Left renal cortex interstitium (tissue), 4 donors: ENCODE results near the gene CGB8. TPM values are rescaled to one million over a fixed set of nuclear protein-coding genes. Genes with fewer than 3 reads are reported as not detected.
"Not testable (repeated sequence)": the region's sequence is repeated elsewhere in the genome, so short reads cannot be mapped to it uniquely, and the experiment has no call there.

Experiments
- DNase-seq, 4 donors: peaks; one replicate each; pipeline ENCODE4 v3.0.0-alpha.2; 2013; ENCODE audit warnings: low read depth in 4 of 4, low spot score in 2 of 4, missing footprints in 1 of 4
- polyA plus RNA-seq, 4 donors: library from polyadenylated mRNA; unstranded; fragments of 120-200 nt; gene quantifications; one replicate each; pipeline ENCODE4 v1.2.1, GENCODE V29; 2013; ENCODE audit not compliant: insufficient read length in 4 of 4

CGB8 gene
- polyA plus RNA-seq, 4 donors, result 0.32 TPM; not detected in 3

- DNase-seq, result not testable (repeated sequence)
These were observed 12.1 kb downstream of the CGB8 start, which contains the start of gene CGB1 for GRCh38 chr19:49036815-49037214. TSS of gene CGB1 (minus strand) at chr19:49036895. CDS start at chr19:49036711, 184 bp downstream.

GRCh38 chr19:49031642-49032301, 17.1 kb downstream of the CGB8 start, which contains the start of gene CGB2:
TSS of gene CGB2 (plus strand) at chr19:49031890. CDS start at chr19:49032096, 206 bp downstream.
- not testable (repeated sequence) for DNase-seq

DNA sequence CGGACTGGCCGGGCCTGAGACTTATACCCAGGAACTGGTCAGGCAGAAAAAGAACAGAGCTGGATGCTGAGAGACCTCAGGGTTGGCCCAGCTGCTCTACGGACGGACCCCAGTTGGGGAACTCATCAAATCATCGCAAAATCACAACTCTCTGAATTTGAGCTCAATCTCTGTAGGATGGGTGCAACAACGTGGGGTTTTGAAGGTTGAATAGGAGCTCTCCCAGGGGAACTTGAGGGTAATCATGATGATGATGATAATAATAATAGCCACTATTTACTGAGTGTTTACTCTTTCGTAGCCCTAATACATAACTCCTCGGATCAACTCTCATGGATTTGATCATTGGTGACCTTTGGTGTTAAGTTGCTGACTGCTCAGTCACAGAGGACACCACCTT, 18.6 kb downstream of the CGB8 start:
- not testable (repeated sequence) for DNase-seq

DNA sequence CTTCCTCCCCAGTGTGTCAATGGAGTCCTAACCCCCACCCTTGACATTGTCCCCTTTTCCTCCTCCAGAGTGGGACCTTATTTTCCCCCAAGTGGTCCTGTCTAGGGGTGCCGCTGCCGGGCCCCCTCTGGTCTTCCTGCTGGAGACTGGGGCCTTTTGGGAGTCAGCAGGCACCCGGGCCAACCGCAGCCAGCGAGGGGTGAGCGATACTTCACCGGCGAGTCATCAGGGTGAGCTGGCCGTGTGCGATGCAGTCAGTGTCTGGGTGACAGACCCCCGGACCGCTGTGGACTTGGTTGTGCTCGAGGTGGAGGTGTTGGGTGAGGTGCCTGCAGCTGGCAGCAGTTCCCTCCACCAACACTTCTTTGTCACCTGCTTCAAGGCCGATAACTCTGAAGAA, 19.2 kb downstream of the CGB8 start:
- DNase-seq, result not testable (repeated sequence)

DNA sequence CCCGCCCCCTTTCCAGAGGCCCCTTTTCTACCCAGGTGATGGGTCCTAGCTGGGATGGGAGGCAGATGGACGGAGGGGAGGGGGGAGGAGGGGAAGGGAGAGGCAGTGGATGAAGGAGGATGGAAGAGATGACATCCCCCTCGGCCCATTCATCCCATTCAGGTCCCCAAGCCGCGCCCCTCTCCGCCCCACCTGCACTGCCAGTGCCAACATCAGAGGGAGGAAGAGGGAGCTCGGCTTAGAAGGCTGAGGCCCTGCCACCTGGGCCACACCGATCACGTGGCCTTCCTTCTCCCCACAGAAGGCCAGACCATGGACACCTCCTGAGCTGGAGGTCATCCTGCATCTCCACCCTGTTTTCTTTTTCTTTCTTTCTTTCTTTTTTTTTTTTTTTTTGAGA, 20.2 kb downstream of the CGB8 start:
- not testable (repeated sequence) for DNase-seq

DNA sequence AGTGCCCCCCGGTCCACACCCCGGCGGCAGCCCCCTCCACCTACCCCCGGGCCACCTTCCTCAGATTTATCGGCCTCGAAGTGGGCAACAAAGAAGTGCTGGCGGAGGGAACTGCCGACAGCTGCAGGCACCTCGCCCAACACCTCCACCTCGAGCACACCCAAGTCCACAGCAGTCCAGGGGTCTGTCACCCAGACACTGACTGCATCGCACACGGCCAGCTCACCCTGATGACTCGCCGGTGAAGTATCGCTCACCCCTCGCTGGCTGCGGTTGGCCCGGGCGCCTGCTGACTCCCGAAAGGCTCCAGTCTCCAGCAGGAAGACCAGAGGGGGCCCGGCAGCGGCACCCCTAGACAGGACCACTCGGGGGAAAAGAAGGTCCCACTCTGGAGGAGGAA, 23.3 kb downstream of the CGB8 start:
- not testable (repeated sequence) for DNase-seq

- DNase-seq, result not testable (repeated sequence)
These were observed 23.8 kb downstream of the CGB8 start for GRCh38 chr19:49025088-49025487.

GRCh38 chr19:49024233-49024632, 24.7 kb downstream of the CGB8 start, which contains the start of gene CGB3:
TSS of gene CGB3 (minus strand) at chr19:49024333. CDS start at chr19:49023971, 362 bp downstream.
- DNase-seq, result not testable (repeated sequence)

DNA sequence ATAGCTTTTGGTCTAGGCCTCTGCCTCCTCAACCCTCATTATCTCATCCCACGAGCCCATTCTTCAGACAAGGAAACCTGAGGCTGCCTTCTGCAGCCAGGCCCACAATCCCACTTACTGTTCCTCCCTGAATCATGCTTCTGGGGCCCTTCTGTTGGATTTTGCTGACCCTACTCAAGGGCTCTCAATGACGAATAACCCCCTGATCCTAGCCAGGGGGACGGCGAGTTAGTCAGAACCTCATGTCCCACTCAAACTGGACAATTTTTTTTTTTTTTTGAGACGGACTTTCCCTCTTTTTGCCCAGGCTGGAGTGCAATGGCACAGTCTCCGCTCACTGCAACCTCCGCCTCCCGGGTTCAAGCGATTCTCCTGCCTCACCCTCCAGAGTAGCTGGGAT, 26.8 kb downstream of the CGB8 start:
- DNase-seq, result no peak

- no peak for DNase-seq
These were observed 27.7 kb downstream of the CGB8 start for GRCh38 chr19:49020931-49021895.

DNA sequence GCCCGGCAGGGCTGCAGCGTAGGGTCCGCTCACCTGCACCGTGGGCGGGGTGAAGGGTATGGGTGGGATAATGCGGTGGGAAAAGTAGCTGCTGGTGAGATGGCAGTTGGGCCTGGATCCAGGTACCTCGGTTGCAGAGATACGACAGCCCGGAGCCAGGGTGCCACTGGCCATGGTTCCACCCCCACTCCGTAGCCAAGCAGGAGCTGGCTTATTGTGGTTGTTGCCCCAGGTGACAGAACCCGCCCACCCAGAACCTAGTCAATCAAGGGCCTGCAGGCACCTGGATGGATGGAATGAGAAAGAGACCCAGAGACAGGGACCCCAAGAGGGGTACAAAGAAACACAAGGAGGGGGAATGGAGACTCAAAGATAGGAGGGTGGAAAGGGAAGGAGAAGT, 28.6 kb downstream of the CGB8 start:
- no peak for DNase-seq

GRCh38 chr19:49019242-49019932, 29.5 kb downstream of the CGB8 start:
- DNase-seq, result no peak

DNA sequence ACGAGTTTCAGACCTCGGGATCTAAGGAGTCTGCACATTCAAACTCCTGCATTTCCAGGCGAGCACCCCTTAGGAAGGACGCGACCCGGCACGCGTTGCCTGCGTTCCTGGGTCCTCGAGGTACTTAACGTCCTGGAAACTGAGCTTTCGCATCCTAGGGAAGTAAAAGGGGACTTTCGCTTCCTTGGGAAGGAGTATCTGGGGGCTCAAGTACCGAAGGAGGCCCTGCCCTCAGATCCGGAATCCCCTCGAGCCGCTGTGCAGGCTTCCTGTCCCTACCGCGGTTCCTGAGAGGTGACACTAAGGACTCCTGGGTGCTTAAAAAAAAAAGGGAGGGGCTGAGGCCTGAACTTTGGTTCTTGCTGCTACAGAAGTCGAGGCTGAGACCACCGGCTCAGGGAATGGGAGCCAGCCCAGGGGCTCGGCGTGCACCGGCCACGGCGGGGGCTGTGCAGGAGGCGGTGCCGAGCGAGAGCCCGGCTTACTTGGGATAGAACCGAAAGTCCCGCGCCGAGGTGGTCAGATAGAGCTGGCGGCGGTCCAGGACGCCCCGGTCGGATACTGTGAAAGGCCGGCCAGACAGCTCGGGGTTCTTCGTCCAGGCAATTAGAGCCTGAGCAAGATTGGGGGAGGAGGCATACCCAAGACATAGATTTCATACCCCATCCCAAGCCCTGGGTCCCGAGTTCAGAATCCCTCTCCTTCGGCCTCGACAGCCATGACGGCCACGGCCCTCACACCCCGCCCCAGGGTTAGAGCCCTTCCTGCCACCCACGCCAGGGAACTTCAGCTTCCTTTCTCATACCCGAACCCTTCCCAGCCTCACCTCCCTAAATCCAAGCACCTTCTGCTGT, 30.3 kb downstream of the CGB8 start:
- not testable (repeated sequence) for DNase-seq

DNA sequence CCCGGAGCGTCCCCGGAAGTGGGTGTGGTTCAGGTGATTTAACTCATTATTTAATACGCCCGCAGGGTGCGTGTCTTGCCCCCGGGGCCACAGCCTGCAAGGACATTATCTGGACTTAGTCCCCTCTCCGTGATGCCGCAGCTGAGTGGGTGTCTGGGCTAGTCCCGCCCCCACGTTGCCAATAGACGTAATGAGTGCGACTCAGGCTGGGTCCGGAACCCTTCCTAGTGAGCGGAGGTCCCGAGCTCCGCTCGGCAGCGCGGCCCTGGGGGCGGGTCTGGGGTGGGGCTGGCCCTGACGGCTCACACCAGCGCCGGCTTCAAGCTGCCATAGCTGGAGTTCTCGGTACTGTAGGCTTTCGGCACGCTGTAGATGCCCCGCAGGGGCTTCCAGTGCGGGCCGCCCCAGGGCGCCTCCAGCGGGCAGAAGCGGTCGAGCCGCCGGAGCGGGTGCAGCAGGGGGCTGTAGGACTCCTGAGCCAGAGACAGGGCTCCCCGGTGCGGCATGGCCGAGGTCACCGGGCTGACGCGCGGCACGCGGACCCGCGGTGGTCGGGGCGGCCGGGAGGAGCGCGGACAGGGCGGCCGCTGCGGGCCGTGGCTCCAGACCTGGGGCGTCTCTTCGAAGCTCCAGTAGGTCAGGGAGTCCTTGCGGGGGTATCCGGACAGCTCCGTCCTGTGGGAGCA, 31.1 kb downstream of the CGB8 start:
- no peak for DNase-seq

DNA sequence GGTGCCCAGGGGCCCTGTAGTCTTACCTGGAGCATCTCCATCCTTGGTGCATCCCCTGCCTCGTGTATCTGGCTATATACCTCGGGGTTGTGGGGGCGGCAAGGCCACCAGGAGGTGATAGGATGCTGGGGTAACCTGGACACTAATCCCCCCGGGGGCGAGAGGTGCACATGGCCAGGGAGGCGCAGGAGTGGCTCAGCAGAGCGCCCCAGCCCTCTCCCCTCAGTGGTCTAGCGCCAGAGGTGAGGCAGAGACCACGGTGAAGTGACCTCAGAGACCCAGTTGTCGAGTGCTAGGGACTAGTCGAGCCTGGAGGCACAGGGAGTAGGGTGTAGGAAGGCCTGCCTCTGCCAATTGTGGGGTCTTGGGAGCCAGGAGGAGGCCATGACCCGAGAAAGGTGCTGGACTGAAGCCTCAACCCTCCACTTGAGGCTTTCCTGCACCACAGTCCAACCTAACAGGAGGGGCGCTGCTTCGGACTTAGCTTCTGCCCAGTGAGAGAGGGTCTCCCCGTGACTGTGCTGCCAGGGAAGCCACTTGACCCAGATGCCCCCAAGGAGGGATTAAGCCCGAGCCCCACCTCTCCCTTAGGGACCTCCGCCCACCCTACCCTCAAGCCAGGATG, 31.8 kb downstream of the CGB8 start, which contains the start of gene LHB:
Gene LHB (minus strand): TSS at position 51 of the 625 bp plus-strand sequence. CDS start 10 bp downstream, at position 41.
- DNase-seq, result no peak

- DNase-seq, result no peak
These were observed 32.7 kb downstream of the CGB8 start for GRCh38 chr19:49016067-49016839.

GRCh38 chr19:49014870-49015255, 34.0 kb downstream of the CGB8 start:
- DNase-seq, result no peak
